ENCODE data around the gene ERC2. TPM values are rescaled to one million over a fixed set of nuclear protein-coding genes. Genes with fewer than 3 reads are reported as not detected.

Gene ERC2
- total RNA-seq, 1 donor, result 0.36 TPM

DNA sequence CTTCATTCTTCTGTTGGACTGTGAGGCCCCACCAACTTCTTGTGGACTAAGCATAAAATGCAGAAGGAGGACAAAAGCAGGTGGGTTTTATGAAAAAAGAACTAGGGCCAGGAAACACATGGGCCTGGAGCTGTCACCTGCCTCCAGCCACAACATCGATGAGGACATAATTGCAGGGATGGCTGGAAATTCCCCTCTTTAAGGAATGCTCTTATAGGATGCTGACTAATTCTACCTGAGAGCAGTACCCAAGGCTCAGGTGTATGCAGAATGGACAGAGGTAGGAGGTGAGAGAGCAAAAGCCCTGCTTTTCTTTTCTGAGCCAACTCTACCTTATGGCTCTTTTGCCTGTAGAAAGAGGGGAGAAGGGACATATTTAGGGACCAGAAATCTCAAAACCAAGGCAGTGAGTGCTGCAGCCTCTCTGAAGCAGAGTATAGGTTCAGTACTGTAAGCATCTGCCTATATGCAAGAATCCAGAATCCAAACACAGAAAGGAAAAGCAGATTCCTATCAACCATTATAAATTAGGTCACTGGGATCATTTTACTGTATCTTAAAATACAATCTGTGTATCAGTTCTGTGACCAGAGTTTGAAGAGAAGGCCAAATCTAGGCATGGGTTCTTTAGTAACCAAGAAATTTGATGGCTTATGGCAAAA, 775.8 kb downstream of the ERC2 start:
- no peak for DNase-seq (ENCODE audit: insufficient read length, low spot score, missing footprints)
- no peak overlapping the region for H3K4me2 ChIP-seq (ENCODE audit: insufficient read depth, low read length)

GRCh38 chr3:55691141-55691540, 777.1 kb downstream of the ERC2 start:
- Histone ChIP-seq H3K27ac (ENCODE audit: low read depth, low read length) (no peak overlapping the region), H3K36me3 (ENCODE audit: insufficient read depth, low read length) (no peaks in the 10 kb centered on the region), H3K79me2 (ENCODE audit: insufficient read depth, low read length) (no peaks in the 10 kb centered on the region), H3K4me1 (ENCODE audit: insufficient read depth, low read length) (peaks cover 4% of the 10 kb centered on the region), H3K4me2 (ENCODE audit: insufficient read depth, low read length) (no peak overlapping the region), H2AFZ (ENCODE audit: low read length) (no peak overlapping the region), H4K20me1 (ENCODE audit: insufficient read depth, low read length) (no peaks in the 10 kb centered on the region), H3K27me3 (ENCODE audit: insufficient read depth, low read length) (peaks cover 13% of the 10 kb centered on the region), H3K4me3 (ENCODE audit: insufficient read depth, low read length) (no peak overlapping the region), H3K9me3 (ENCODE audit: low read depth, low read length) (no peaks in the 10 kb centered on the region)
- no peak for TF ChIP-seq CTCF (IDR thresholded peaks at IDR 0.05; ENCODE audit: extremely low read depth, low read depth, low read length)
- no peak for DNase-seq (ENCODE audit: insufficient read length, low spot score, missing footprints)

More for the DNA sequence above, 775.8 kb downstream of the ERC2 start:
- Histone ChIP-seq H3K27ac (ENCODE audit: low read depth, low read length) (no peak overlapping the region), H3K9me3 (ENCODE audit: low read depth, low read length) (no peaks in the 10 kb centered on the region), H3K4me3 (ENCODE audit: insufficient read depth, low read length) (no peak overlapping the region), H4K20me1 (ENCODE audit: insufficient read depth, low read length) (no peaks in the 10 kb centered on the region), H3K4me1 (ENCODE audit: insufficient read depth, low read length) (peaks cover 4% of the 10 kb centered on the region), H3K27me3 (ENCODE audit: insufficient read depth, low read length) (peaks cover 12% of the 10 kb centered on the region), H3K79me2 (ENCODE audit: insufficient read depth, low read length) (no peaks in the 10 kb centered on the region), H2AFZ (ENCODE audit: low read length) (no peak overlapping the region), H3K36me3 (ENCODE audit: insufficient read depth, low read length) (no peaks in the 10 kb centered on the region)
- TF ChIP-seq CTCF (IDR thresholded peaks at IDR 0.05; ENCODE audit: extremely low read depth, low read depth, low read length), result no peak

DNA sequence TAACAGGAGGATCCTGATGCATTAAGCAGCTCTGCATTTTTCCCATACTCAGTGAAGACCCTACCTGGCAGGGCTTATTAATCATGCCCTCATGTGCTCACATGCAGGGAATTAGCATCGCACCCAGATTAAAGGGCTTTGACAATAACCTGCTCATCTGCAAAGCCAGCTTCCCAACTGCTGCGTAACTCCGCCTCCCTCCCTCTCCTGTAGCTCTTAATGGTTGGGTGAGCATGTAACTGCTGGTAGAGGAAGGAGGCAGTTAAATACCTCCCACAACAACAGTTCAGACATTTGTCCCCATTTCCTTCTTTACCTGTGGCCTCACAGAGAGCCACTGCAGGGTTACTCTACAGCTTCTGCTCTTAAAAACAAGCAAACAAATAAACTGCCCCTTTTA, 777.5 kb downstream of the ERC2 start:
- Histone ChIP-seq H3K4me1 (ENCODE audit: insufficient read depth, low read length) (peaks cover 4% of the 10 kb centered on the region), H3K36me3 (ENCODE audit: insufficient read depth, low read length) (no peaks in the 10 kb centered on the region), H4K20me1 (ENCODE audit: insufficient read depth, low read length) (no peaks in the 10 kb centered on the region), H3K27ac (ENCODE audit: low read depth, low read length) (no peak overlapping the region), H2AFZ (ENCODE audit: low read length) (no peak overlapping the region), H3K9me3 (ENCODE audit: low read depth, low read length) (no peaks in the 10 kb centered on the region), H3K4me2 (ENCODE audit: insufficient read depth, low read length) (no peak overlapping the region), H3K27me3 (ENCODE audit: insufficient read depth, low read length) (peaks cover 13% of the 10 kb centered on the region), H3K79me2 (ENCODE audit: insufficient read depth, low read length) (no peaks in the 10 kb centered on the region), H3K4me3 (ENCODE audit: insufficient read depth, low read length) (no peak overlapping the region)
- TF ChIP-seq CTCF (IDR thresholded peaks at IDR 0.05; ENCODE audit: extremely low read depth, low read depth, low read length), result no peak
- DNase-seq (ENCODE audit: insufficient read length, low spot score, missing footprints), result no peak

DNA sequence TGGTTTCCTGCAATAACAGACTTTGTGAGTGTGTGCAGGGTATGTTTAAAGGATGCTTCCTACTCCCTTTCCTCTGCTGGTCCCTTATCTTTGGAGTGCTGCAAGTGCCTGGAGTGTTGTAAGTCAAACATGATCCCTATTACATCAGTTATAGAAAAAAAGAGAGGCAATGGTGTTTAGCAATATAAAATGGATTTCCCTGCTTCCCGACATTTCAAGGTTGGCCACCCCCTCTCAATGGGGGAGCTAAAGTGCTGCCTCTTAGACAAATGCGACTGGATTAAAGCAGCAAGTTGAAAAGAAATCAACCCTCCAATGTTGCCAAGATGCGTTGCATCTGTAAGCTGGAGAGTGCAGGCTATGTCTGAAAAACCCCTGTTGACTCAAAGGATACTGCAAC, 778.1 kb downstream of the ERC2 start:
- H3K27ac ChIP-seq (ENCODE audit: low read depth, low read length), result no peak overlapping the region
- no peak overlapping the region for H2AFZ ChIP-seq (ENCODE audit: low read length)
- peaks cover 4% of the 10 kb centered on the region for H3K4me1 ChIP-seq (ENCODE audit: insufficient read depth, low read length)
- no peak for TF ChIP-seq CTCF (IDR thresholded peaks at IDR 0.05; ENCODE audit: extremely low read depth, low read depth, low read length)
- H3K4me2 ChIP-seq (ENCODE audit: insufficient read depth, low read length), result no peak overlapping the region
- H4K20me1 ChIP-seq (ENCODE audit: insufficient read depth, low read length), result no peaks in the 10 kb centered on the region
- DNase-seq (ENCODE audit: insufficient read length, low spot score, missing footprints), result no peak
- H3K4me3 ChIP-seq (ENCODE audit: insufficient read depth, low read length), result no peak overlapping the region
- no peaks in the 10 kb centered on the region for H3K36me3 ChIP-seq (ENCODE audit: insufficient read depth, low read length)
- no peaks in the 10 kb centered on the region for H3K9me3 ChIP-seq (ENCODE audit: low read depth, low read length)
- H3K27me3 ChIP-seq (ENCODE audit: insufficient read depth, low read length), result peaks cover 13% of the 10 kb centered on the region
- H3K79me2 ChIP-seq (ENCODE audit: insufficient read depth, low read length), result no peaks in the 10 kb centered on the region

All from osteoblast (primary cell).